Measurements from ENCODE around the gene RPL18A. TPM values are rescaled to one million over a fixed set of nuclear protein-coding genes. Genes with fewer than 3 reads are reported as not detected.
"Not testable (repeated sequence)": the region's sequence is repeated elsewhere in the genome, so short reads cannot be mapped to it uniquely, and the experiment has no call there.

Gene RPL18A
- total RNA-seq, 1 experiment from 2014 or later, result 1,054 TPM

DNA sequence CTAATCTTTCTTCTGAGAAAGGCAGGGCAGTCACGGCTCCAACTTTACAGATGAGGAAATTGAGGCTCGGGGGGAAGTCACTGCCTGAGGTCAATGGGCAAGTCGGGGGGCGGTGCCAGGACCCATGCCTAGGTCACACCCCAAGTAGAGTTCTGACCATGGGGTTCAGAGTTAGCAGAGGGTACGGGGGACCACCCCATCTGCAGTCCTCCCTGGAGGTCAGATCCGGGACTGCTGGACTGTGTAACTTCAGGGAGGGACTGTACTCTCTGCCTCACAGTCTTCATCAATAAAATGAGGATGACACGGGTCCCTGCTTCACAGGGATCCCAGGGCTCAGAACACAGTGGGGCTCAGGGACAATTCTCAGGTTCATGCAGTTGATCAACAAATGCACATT lies 19.8 kb downstream of the RPL18A start:
- no peaks in the 10 kb centered on the region for H3K36me3 Mint-ChIP-seq (ENCODE audit: insufficient read depth, unreplicated experiment)
- TF ChIP-seq, protein P1, sequence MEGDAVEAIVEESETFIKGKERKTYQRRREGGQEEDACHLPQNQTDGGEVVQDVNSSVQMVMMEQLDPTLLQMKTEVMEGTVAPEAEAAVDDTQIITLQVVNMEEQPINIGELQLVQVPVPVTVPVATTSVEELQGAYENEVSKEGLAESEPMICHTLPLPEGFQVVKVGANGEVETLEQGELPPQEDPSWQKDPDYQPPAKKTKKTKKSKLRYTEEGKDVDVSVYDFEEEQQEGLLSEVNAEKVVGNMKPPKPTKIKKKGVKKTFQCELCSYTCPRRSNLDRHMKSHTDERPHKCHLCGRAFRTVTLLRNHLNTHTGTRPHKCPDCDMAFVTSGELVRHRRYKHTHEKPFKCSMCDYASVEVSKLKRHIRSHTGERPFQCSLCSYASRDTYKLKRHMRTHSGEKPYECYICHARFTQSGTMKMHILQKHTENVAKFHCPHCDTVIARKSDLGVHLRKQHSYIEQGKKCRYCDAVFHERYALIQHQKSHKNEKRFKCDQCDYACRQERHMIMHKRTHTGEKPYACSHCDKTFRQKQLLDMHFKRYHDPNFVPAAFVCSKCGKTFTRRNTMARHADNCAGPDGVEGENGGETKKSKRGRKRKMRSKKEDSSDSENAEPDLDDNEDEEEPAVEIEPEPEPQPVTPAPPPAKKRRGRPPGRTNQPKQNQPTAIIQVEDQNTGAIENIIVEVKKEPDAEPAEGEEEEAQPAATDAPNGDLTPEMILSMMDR (IDR thresholded peaks at IDR 0.05; ENCODE audit: unreplicated experiment), result no peak
- no peaks in the 10 kb centered on the region for H3K9me3 Mint-ChIP-seq (ENCODE audit: low read depth, unreplicated experiment)
- H3K4me3 Mint-ChIP-seq (ENCODE audit: low read depth, unreplicated experiment), result no peak overlapping the region
- H3K27ac Mint-ChIP-seq (ENCODE audit: unreplicated experiment), result no peak overlapping the region
- H3K4me1 Mint-ChIP-seq (ENCODE audit: low read depth, unreplicated experiment), result no peaks in the 10 kb centered on the region
- no peak for DNase-seq
- BruUV-seq (replicated peaks), result no TSS peak
- H3K27me3 Mint-ChIP-seq (ENCODE audit: unreplicated experiment), result peaks cover 29% of the 10 kb centered on the region
- intact Hi-C loops (cut with micrococcal nuclease; ENCODE audit: unreplicated experiment), result no loop called here
- CTCF ChIA-PET, result no interaction called here

GRCh38 chr19:17881701-17882100 lies 22.0 kb downstream of the RPL18A start:
- Mint-ChIP-seq H3K4me3 (ENCODE audit: low read depth, unreplicated experiment) (no peak overlapping the region), H3K4me1 (ENCODE audit: low read depth, unreplicated experiment) (no peaks in the 10 kb centered on the region), H3K27ac (ENCODE audit: unreplicated experiment) (no peak overlapping the region), H3K36me3 (ENCODE audit: insufficient read depth, unreplicated experiment) (no peaks in the 10 kb centered on the region), H3K9me3 (ENCODE audit: low read depth, unreplicated experiment) (no peaks in the 10 kb centered on the region), H3K27me3 (ENCODE audit: unreplicated experiment) (peaks cover 22% of the 10 kb centered on the region)
- TF ChIP-seq, protein P1 (IDR thresholded peaks at IDR 0.05; ENCODE audit: unreplicated experiment), result no peak
- intact Hi-C loops (cut with micrococcal nuclease; ENCODE audit: unreplicated experiment), result no loop called here
- DNase-seq, result no peak
- no TSS peak for BruUV-seq (replicated peaks)
- CTCF ChIA-PET, result no interaction called here

GRCh38 chr19:17883627-17884410 lies 24.1 kb downstream of the RPL18A start:
- intact Hi-C loops (cut with micrococcal nuclease; ENCODE audit: unreplicated experiment), result no loop called here
- no peaks in the 10 kb centered on the region for H3K36me3 Mint-ChIP-seq (ENCODE audit: insufficient read depth, unreplicated experiment)
- H3K4me3 Mint-ChIP-seq (ENCODE audit: low read depth, unreplicated experiment), result no peak overlapping the region
- TF ChIP-seq, protein P1 (IDR thresholded peaks at IDR 0.05; ENCODE audit: unreplicated experiment), result no peak
- no peaks in the 10 kb centered on the region for H3K9me3 Mint-ChIP-seq (ENCODE audit: low read depth, unreplicated experiment)
- H3K27ac Mint-ChIP-seq (ENCODE audit: unreplicated experiment), result no peak overlapping the region
- no peak for DNase-seq
- BruUV-seq (replicated peaks), result no TSS peak
- CTCF ChIA-PET, result interaction anchor here (0.6 to 1.1 kb wide), 2 partner anchors 14 to 16 kb away, joined by 4 to 7 read pairs; no protein-coding TSS in a partner anchor
- H3K27me3 Mint-ChIP-seq (ENCODE audit: unreplicated experiment), result peaks cover 34% of the 10 kb centered on the region
- no peaks in the 10 kb centered on the region for H3K4me1 Mint-ChIP-seq (ENCODE audit: low read depth, unreplicated experiment)

GRCh38 chr19:17886515-17886914 lies 26.8 kb downstream of the RPL18A start:
- H3K4me3 Mint-ChIP-seq (ENCODE audit: low read depth, unreplicated experiment), result no peak overlapping the region
- no peaks in the 10 kb centered on the region for H3K4me1 Mint-ChIP-seq (ENCODE audit: low read depth, unreplicated experiment)
- H3K36me3 Mint-ChIP-seq (ENCODE audit: insufficient read depth, unreplicated experiment), result no peaks in the 10 kb centered on the region
- intact Hi-C loops (cut with micrococcal nuclease; ENCODE audit: unreplicated experiment), result no loop called here
- H3K9me3 Mint-ChIP-seq (ENCODE audit: low read depth, unreplicated experiment), result no peaks in the 10 kb centered on the region
- no TSS peak for BruUV-seq (replicated peaks)
- H3K27me3 Mint-ChIP-seq (ENCODE audit: unreplicated experiment), result peaks cover 28% of the 10 kb centered on the region
- TF ChIP-seq, protein P1 (IDR thresholded peaks at IDR 0.05; ENCODE audit: unreplicated experiment), result no peak
- DNase-seq, result no peak
- H3K27ac Mint-ChIP-seq (ENCODE audit: unreplicated experiment), result no peak overlapping the region
- CTCF ChIA-PET, result no interaction called here

- intact Hi-C loops (cut with micrococcal nuclease; ENCODE audit: unreplicated experiment); DNase-seq; BruUV-seq (replicated peaks); H3K4me1 Mint-ChIP-seq (ENCODE audit: low read depth, unreplicated experiment); H3K36me3 Mint-ChIP-seq (ENCODE audit: insufficient read depth, unreplicated experiment); H3K27ac Mint-ChIP-seq (ENCODE audit: unreplicated experiment); H3K9me3 Mint-ChIP-seq (ENCODE audit: low read depth, unreplicated experiment); H3K4me3 Mint-ChIP-seq (ENCODE audit: low read depth, unreplicated experiment): not testable (repeated sequence)
- CTCF ChIA-PET, result interaction anchor here (0.6 kb wide), 1 partner anchor 17 kb away, joined by 4 read pairs; no protein-coding TSS in a partner anchor
- H3K27me3 Mint-ChIP-seq (ENCODE audit: unreplicated experiment), result peaks cover 28% of the 10 kb centered on the region
Observed at GRCh38 chr19:17887221-17887620, 27.5 kb downstream of the RPL18A start.
